GM10266 (cell line): ENCODE measurements around the gene RXRG.

Experiments
- DNase-seq: peaks from one replicate; pipeline ENCODE4 v3.0.0; 2012; ENCODE audit errors: extremely low spot score
- TF ChIP-seq, protein P1 (sequence below): IDR thresholded peaks from 2 replicates; pipeline ENCODE4 v1.5.1; 2012; ENCODE audit warnings: mild to moderate bottlenecking, low read depth; ENCODE audit not compliant: control insufficient read depth, insufficient read depth; ENCODE audit errors: missing control alignments

RXRG gene

DNA sequence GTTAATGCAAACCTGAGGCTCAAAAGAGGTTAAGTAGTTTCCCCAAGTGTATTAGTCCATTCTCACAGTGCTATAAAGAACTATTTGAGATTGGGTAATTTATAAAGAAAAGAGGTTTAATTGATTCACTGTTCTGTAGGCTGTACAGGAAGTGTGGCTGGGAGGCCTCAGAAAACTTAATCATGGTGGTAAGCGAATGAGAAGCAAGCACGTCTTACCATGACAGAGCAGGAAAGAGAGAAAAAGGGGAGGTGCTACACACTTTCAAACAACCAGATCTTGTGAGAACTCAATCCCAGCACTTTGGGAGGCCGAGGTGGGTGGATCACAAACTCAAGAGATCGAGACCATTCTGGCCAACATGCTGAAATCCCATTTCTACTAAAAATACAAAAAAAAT is 38.5 kb upstream of the RXRG start:
- TF ChIP-seq, protein P1, sequence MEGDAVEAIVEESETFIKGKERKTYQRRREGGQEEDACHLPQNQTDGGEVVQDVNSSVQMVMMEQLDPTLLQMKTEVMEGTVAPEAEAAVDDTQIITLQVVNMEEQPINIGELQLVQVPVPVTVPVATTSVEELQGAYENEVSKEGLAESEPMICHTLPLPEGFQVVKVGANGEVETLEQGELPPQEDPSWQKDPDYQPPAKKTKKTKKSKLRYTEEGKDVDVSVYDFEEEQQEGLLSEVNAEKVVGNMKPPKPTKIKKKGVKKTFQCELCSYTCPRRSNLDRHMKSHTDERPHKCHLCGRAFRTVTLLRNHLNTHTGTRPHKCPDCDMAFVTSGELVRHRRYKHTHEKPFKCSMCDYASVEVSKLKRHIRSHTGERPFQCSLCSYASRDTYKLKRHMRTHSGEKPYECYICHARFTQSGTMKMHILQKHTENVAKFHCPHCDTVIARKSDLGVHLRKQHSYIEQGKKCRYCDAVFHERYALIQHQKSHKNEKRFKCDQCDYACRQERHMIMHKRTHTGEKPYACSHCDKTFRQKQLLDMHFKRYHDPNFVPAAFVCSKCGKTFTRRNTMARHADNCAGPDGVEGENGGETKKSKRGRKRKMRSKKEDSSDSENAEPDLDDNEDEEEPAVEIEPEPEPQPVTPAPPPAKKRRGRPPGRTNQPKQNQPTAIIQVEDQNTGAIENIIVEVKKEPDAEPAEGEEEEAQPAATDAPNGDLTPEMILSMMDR = no peak
- no peak for DNase-seq

GRCh38 chr1:165481820-165482532 is 37.0 kb upstream of the RXRG start:
- TF ChIP-seq, protein P1 = no peak
- DNase-seq = no peak

GRCh38 chr1:165476776-165477175 is 31.9 kb upstream of the RXRG start:
- TF ChIP-seq, protein P1 = no peak

DNA sequence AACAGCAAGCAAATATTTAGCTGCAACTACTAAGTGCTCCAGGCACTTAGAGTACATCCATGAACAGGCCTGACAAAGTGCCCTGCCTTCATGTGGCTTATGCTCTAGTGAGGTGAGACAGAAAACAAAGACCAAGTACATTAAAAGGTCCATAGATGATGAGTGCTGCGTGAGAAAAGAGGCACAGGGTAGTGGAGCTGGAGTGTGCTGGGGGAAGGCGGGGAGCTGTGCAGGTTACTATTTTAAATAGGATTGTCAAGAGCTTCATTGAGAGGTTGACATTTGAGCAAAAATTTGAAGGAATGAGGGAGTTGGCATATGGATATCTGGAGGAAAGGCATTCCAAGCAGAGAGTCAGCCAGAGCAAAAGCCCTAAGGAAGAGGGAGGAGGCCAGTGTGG is 29.3 kb upstream of the RXRG start:
- TF ChIP-seq, protein P1 = no peak
- DNase-seq = no peak

More at GRCh38 chr1:165476776-165477175, 31.9 kb upstream of the RXRG start:
- DNase-seq = no peak

DNA sequence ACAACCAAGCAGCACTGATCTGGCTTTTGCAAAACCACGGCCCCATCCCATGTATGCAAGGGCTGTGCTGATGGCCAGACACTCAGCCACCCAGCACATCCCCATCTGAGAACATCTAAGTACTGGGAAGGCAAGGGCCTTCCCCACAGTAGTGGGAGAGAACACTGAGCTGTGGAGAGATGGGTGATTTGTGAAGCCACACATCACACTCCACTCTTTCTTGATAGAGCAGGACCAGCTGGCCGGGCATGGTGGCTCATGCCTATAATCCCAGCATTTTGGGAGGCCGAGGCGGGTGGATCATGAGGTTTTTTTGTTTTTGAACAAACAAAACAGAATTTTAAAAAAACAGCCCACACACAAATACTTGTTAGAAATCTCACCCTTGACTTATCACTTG is 28.2 kb upstream of the RXRG start:
- TF ChIP-seq, protein P1 = no peak
- no peak for DNase-seq

DNA sequence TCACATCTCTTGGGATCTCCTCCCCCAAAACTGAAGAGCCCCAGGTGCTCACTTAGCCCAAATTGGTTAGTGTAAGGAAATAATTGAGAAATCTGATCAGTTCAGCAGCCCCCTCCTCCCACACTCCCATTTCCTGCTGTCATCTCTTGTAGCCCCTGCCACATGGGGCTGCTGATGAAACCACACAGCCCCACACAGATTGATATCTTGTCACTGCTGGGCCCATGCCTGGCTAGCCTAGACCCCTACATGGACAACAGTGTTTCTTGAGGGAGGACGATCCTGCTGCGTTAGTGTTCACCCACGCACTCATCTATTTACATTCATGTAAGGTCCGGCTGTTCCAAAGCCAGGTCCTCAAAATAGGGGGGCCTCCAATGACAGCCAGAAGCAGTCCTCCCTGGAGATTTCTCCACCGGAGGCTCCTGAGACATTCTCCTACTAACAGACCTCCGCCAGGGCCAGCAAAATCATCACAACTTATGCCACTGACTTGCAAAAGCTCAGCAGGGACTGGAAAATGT is 23.9 kb upstream of the RXRG start:
- TF ChIP-seq, protein P1 = no peak
- no peak for DNase-seq

- TF ChIP-seq, protein P1 = no peak
- DNase-seq = no peak
Observed at GRCh38 chr1:165468253-165468652, 23.3 kb upstream of the RXRG start.
